Esophagus squamous epithelium (tissue), 4 donors: ENCODE results near the gene ST8SIA2.

Source experiments
- CTCF ChIP-seq, 6 experiments: fragments of 450-650 bp in 4 of 6; fragments of 200-600 bp in 2 of 6; sonication (generic) in 2 of 6; IDR thresholded peaks; one replicate each; pipeline ENCODE4 v1.5.1; 2016 to 2019; ENCODE audit warnings: antibody characterized with exemption in 6 of 6, mild to moderate bottlenecking in 4 of 6, moderate library complexity in 4 of 6
- POLR2A ChIP-seq, 4 donors: fragments of 450-650 bp; IDR thresholded peaks; one replicate each; pipeline ENCODE4 v1.6.1; 2017; ENCODE audit warnings: antibody characterized with exemption in 4 of 4, mild to moderate bottlenecking in 4 of 4, moderate library complexity in 3 of 4

GRCh38 chr15:92492551-92493115 is 99.0 kb downstream of the ST8SIA2 start:
- TF ChIP-seq CTCF (IDR thresholded peaks at IDR 0.05) = no peak
- no peak for TF ChIP-seq POLR2A (IDR thresholded peaks at IDR 0.05)
